GM21619 (cell line): Measurements from ENCODE around the gene SESN1.
A peak's percentile ranks its signal among the peaks of the same experiment; 100 is the strongest.
"Not testable (repeated sequence)": the region's sequence is repeated elsewhere in the genome, so short reads cannot be mapped to it uniquely, and the experiment has no call there.

Experiments used
- ATAC-seq: cut with Tn5 transposase; IDR thresholded peaks from one replicate; pipeline ENCODE4 v1.9.1; 2021; ENCODE audit not compliant: unreplicated experiment

SESN1 gene

GRCh38 chr6:109094416-109095035 lies at the start of gene SESN1:
Gene SESN1 (minus strand): TSS chr6:109094846. CDS start chr6:109094073, 773 bp downstream.
- ATAC-seq, result peak; percentile 60

GRCh38 chr6:109143191-109143590 lies 48.5 kb upstream of the SESN1 start:
- no peak for ATAC-seq

DNA sequence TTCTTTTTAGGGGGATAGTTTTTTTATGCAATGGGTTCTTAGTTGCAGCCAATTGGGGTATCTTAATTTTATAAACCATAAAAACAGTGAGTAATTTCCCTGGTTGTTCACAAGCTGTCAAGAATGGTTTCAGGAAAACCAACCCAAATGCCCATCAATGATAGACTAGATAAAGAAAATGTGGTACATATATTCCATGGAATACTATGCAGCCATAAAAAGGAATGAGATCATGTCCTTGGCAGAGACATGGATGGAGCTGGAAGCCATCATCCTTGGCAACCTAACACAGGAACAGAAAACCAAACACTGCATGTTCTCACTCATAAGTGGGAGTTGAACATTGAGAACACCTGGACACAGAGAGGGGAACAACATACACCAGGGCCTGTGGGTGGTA lies 47.4 kb upstream of the SESN1 start:
- not testable (repeated sequence) for ATAC-seq

DNA sequence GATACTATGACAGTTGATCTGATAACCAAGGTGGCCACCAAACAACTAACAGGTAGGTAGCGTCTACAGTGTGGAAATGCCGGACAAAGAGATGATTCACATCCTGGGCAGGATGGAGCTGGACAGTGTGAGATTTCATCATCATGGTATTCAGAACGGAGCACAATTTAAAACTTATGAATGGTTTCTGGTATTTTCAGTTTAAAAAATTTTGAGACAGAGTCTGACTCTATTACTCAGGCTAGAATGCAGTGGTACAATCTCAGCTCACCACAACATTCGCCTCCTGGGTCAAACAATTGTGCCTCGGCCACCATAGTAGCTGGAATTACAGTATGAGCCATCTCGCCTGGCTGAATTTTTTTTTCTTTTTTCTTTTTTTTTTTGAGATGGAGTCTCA lies 44.5 kb upstream of the SESN1 start:
- no peak for ATAC-seq

DNA sequence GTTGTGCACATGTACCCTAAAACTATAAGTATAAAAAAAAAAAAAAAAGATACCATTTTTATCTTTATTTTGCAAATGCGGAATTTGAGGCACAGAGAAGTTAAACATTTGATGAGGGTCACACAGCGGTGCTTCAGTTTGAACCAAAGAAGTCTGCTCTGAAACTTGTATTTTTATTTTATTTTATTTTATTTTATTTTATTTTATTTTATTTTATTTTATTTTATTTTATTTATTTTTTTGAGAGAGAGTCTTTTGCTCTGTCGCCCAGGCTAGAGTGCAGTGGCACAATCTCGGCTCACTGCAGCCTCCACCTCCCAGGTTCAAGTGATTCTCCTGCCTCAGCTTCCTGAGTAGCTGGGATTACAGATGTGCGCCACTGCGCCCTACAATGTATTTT lies 41.9 kb upstream of the SESN1 start:
- not testable (repeated sequence) for ATAC-seq

DNA sequence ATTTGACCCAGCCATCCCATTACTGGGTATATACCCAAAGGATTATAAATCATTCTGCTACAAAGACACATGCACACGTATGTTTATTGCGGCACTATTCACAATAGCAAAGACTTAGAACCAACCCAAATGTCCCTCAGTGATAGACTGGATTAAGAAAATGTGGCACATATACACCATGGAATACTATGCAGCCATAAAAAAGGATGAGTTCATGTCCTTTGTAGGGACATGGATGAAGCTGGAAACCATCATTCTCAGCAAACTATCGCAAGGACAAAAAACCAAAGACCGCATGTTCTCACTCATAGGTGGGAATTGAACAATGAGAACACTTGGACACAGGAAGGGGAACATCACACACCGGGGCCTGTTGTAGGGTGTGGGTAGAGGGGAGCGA lies 41.4 kb upstream of the SESN1 start:
- ATAC-seq, result not testable (repeated sequence)

DNA sequence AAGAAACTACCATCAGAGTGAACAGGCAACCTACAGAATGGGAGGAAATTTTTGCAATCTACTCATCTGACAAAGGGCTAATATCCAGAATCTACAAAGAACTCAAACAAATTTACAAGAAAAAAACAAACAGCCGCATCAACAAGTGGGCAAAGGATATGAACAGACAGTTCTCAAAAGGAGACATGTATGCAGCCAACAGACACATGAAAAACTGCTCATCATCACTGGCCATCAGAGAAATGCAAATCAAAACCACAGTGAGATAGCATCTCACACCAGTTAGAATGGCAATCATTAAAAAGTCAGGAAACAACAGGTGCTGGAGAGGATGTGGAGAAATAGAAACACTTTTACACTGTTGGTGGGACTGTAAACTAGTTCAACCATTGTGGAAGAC lies 41.0 kb upstream of the SESN1 start:
- ATAC-seq, result not testable (repeated sequence)

DNA sequence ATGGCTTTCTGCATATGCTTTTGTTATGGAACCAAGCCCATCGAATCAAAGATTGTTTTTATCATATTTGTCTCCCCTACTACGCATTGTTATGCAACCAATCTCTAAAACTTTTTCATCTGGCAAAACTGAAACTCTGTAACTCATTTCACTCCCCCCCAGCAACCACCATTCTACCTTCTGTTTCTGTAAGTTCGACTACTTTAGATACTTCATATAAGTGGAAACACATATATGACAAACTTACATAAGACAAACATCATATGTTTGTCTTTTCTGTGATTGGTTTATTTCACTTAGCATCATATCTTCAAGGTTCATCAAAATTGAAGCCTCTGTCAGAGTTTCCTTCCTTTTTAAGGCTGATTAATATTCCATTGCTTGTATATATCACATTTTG lies 35.4 kb upstream of the SESN1 start:
- ATAC-seq, result no peak

- ATAC-seq, result no peak
Measured at GRCh38 chr6:109125504-109125903, 30.9 kb upstream of the SESN1 start.

DNA sequence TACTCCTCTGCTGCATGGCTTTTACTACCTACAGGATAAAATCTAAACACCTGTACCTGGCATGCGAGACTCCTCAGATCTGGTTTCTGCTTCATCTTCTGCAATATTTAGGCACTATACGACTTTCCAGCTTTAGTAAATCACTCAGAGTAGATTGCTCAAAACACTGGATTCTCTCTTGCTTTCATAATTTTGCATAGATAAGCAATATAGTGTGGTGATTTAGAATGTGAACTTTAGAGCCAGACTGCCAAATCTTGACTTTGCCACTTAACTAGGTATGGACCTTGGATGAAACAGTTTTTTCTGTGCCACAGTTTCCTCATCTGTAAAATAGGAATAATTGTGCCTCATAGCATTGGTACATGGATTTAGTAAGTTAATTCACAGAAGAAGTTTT lies 29.6 kb upstream of the SESN1 start:
- ATAC-seq, result no peak

DNA sequence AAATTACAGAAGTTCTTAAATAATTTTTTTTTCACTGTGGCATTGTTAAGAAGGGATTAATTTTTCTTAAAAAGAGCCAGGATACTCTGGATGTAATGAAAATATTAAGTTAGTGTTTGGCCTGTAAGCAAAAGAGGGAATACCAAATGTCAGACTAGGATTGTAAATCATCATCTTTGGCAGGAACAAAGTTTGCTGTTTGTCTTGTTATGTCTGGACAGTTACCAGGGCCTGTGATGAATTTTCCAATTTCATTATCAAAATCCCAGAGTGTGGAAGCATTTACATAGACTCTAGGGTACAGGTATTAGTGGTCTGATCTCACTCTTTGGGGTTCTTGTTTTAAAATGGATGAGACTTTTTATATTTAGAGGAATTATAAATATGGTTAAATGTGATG lies 26.8 kb upstream of the SESN1 start:
- ATAC-seq, result no peak

DNA sequence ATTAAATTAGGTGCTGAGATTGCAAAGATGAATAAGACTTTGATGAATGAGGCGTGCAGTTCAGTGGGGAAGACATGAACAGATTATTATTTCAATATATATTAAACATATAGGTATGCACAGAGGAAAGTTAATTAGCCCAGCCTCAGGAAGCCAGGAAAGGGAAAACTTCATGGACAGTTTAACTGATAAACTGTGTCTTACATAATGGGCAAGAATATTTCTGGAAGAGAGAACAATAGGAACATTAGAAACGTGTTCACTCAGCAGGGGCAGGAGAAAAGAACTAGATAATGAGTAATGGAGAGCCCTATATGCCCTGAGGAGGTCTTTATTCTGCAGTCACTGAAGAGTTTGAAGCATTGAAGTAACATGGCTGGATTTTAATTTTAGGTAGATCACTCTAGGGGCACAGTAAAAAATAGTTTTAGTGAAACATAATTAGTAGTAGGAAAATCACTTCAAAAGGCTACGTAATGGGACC lies 24.3 kb upstream of the SESN1 start:
- no peak for ATAC-seq

DNA sequence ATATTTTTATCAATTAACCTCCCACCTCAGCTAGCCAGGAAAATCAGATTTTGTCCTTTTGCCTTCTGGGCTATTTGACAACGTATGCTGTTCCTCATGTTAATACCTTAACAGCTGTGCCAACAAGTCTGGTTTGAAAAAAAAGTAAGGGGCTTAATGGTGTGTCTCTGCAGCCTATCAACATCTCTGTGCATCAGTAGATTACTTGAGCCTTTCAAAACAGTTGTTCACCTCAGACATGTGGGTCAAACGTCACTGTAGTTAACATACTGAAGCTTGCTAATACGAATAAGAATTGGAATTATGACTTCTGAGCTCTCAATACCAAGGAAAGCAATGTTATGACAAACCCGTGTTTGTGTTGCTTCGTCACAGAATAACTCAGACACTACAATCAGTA lies 23.7 kb upstream of the SESN1 start:
- no peak for ATAC-seq

DNA sequence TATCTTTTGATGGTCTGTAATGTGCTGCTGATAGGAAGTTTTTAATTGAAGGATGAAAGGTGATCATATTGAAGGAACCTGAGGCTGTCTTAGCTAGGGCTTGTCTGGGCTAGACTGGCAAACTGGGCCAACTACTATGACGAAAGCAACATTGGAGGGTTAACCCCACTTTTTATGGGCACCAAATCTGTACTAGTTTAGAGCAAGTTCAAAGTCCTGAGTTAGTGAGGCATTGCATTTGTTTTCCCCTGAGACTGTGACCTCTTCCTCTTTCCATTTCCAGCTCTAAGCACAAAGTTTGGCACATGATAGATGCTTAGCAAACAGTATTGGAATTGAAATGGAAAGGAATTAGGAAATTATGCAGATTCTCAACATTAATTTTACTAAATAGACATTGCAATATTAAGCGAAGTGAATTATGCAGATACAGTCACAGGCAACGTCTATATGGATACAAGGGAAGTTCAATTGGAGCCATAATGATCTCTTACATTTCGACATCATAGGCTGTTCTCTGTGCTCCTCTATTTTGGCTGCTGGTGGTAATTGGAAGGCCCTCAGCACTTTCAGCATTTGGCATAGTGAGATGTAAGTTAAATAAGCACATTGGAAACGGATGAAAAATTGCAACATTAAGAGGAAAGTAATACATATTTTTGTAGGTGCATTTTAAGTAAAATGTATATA lies 22.8 kb upstream of the SESN1 start:
- ATAC-seq, result peak; percentile 74

GRCh38 chr6:109112663-109113062 lies 18.0 kb upstream of the SESN1 start:
- ATAC-seq, result not testable (repeated sequence)

DNA sequence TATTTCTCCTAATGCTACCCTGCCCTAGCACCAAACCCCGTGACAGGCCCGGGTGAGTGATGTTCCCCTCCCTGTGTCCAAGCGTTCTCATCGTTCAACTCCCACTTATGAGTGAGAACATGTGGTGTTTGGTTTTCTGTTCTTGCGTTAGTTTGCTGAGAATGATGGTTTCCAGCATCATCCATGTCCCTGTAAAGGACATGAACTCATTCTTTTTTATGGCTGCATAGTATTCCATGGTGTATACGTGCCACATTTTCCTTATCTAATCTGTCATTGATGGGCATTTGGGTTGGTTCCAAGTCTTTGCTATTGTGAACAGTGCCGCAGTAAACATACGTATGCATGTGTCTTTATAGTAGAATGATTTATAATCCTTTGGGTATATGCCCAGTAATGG lies 15.0 kb upstream of the SESN1 start:
- ATAC-seq, result not testable (repeated sequence)

GRCh38 chr6:109105681-109106080 lies 11.0 kb upstream of the SESN1 start:
- no peak for ATAC-seq

DNA sequence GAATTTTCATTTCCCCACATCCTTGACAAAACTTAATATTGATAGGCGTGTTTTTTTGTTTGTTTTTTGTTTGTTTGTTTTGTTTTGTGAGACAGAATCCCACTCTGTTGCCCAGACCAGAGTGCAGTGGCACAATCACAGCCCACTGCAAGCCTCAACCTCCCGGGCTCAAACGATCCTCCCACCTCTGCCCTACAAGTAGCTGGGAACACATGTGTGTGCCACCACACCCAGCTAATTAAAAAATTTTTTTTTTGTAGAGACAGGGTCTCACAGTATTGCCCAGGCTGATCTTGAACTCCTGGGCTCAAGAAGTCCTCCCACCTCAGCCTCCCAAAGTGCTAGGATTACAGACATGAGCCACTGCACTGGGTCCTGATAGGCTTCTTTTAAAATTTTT lies 9.9 kb upstream of the SESN1 start:
- no peak for ATAC-seq

DNA sequence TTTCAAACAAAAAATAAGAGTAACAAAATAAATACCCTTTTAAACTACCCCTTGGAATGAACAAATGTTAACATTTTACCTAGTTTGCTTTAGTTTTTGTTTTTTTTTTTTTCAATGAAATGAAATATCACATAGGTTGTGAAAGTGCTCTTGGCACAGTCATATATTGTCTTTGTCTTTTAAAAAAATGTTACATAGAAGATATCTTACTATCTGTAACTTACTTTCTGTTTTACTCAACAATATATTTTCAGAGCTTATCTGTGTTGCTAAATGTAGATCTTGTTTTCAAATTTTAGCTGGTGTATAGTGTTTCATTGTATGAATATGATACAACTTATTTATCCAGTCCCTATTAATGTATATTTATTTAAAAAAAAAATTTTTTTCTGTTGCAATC lies 9.3 kb upstream of the SESN1 start:
- ATAC-seq, result no peak

DNA sequence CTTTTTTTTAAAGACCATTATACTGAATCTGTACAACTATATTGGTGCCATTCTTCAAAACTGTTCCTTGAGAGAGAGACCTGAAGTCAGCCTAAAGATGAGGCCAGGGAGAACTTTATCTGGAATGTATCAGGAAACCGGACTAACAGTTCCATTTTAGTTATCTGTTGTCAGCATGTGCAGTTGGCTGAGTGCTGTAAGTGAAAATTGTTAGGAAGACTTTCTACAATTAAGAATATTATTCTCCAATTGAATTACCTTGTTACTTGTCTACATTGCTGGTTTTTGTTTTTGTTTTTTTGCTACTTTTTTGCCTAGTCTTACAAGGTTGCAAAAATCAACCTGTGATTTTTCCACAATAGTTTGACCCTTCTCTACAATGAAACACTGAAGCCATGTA lies 8.1 kb upstream of the SESN1 start:
- ATAC-seq, result no peak

DNA sequence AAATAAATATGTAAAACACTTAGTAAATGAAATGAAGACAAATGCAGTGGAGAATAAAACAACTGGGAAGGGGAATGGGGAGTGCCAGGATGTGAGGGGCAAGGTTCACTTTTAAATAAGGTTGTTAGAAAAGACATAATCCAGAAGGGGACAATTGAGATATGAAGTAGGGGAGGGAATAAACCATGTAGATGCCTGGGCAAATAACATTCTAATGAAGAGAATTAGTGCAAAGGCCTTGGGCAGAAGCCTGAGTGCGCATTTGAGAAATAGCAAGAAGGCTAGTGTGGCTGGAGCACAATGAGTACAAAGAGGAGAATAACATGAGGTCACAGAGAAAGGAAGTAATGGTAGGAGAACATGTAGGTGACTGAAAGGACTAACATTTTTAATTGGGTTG lies 3.0 kb upstream of the SESN1 start:
- ATAC-seq, result no peak

DNA sequence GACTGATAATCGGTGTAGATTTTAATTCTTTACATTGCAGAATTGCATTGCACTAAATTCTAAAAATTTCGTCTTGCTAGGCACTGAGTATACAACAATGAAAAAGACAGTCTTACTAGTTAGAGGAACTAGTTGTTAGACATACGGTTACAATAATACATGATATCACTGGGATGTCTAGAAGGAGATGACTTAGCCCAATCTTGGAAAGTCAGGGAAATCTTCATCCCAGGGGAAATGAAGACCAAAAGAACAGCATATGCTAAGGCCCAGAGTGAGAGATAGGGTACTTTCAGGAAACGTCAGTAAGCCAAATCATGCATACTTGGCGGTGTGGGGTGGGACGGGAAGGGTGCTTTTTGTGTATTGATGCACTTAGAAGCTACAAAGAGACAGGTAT lies 1.6 kb upstream of the SESN1 start:
- ATAC-seq, result no peak

- no peak for ATAC-seq
Measured at GRCh38 chr6:109095835-109096084, 1.1 kb upstream of the SESN1 start.
